Measurements from ENCODE around the gene SDHC. TPM values are rescaled to one million over a fixed set of nuclear protein-coding genes. Genes with fewer than 3 reads are reported as not detected.

SDHC gene
- 147 TPM for polyA plus RNA-seq (2013, experiment 1 of 2)
- polyA plus RNA-seq (2013, experiment 2 of 2): 150 TPM

GRCh38 chr1:161314201-161314981 is at the start of gene SDHC:
Gene SDHC (plus strand): TSS chr1:161314381. CDS start chr1:161314406, 25 bp downstream.
- peak within 1 kb of the TSS; percentile 96 for H3K9ac ChIP-seq (ENCODE audit: low read depth, low read length)
- peak within 1 kb of the TSS; percentile 96 for H3K4me3 ChIP-seq (ENCODE audit: low read length)
- no peaks in the 10 kb centered on the region for H3K9me3 ChIP-seq (ENCODE audit: insufficient read depth, low read depth, low read length)
- WGBS: under 1% methylated on average over 45 of the region's 45 CpGs
- H3K4me1 ChIP-seq (ENCODE audit: insufficient read depth, low read length): peaks cover 24% of the 10 kb centered on the region
- peak within 1 kb of the TSS; percentile 96 for H3K27ac ChIP-seq (ENCODE audit: low read depth, low read length)
- no peaks in the 10 kb centered on the region for H3K27me3 ChIP-seq (ENCODE audit: insufficient read depth, low read length)
- no peaks in the 10 kb centered on the region; the same call in 1 of the 2 replicates for H3K36me3 ChIP-seq (ENCODE audit: insufficient read depth, low read length)

- no peak overlapping the region for H3K27ac ChIP-seq (ENCODE audit: low read depth, low read length)
- 88% methylated on average over 5 of the region's 5 CpGs for WGBS
- H3K4me3 ChIP-seq (ENCODE audit: low read length): no peak overlapping the region
- H3K27me3 ChIP-seq (ENCODE audit: insufficient read depth, low read length): peaks cover 17% of the 10 kb centered on the region
- no peaks in the 10 kb centered on the region for H3K9me3 ChIP-seq (ENCODE audit: insufficient read depth, low read depth, low read length)
- peaks cover 21% of the 10 kb centered on the region for H3K4me1 ChIP-seq (ENCODE audit: insufficient read depth, low read length)
- no peak overlapping the region for H3K9ac ChIP-seq (ENCODE audit: low read depth, low read length)
- no peaks in the 10 kb centered on the region for H3K36me3 ChIP-seq (ENCODE audit: insufficient read depth, low read length)
These were observed 48.9 kb upstream of the SDHC start for GRCh38 chr1:161265305-161265704.

- Histone ChIP-seq H3K27me3 (ENCODE audit: insufficient read depth, low read length) (peaks cover 8% of the 10 kb centered on the region; the same call in 1 of the 2 replicates), H3K9ac (ENCODE audit: low read depth, low read length) (no peak overlapping the region), H3K4me3 (ENCODE audit: low read length) (no peak overlapping the region), H3K9me3 (ENCODE audit: insufficient read depth, low read depth, low read length) (no peaks in the 10 kb centered on the region), H3K27ac (ENCODE audit: low read depth, low read length) (no peak overlapping the region), H3K36me3 (ENCODE audit: insufficient read depth, low read length) (no peaks in the 10 kb centered on the region), H3K4me1 (ENCODE audit: insufficient read depth, low read length) (peaks cover 15% of the 10 kb centered on the region)
- 60% methylated on average over 2 of the region's 3 CpGs for WGBS
These were observed 48.0 kb upstream of the SDHC start for GRCh38 chr1:161266202-161266601.

GRCh38 chr1:161266836-161267235 is 47.3 kb upstream of the SDHC start:
- WGBS: 76% methylated on average over 1 of the region's 2 CpGs
- Histone ChIP-seq H3K27me3 (ENCODE audit: insufficient read depth, low read length) (peaks cover 1% of the 10 kb centered on the region; the same call in 1 of the 2 replicates), H3K36me3 (ENCODE audit: insufficient read depth, low read length) (no peaks in the 10 kb centered on the region), H3K9me3 (ENCODE audit: insufficient read depth, low read depth, low read length) (no peaks in the 10 kb centered on the region), H3K4me1 (ENCODE audit: insufficient read depth, low read length) (peaks cover 15% of the 10 kb centered on the region), H3K27ac (ENCODE audit: low read depth, low read length) (no peak overlapping the region), H3K4me3 (ENCODE audit: low read length) (no peak overlapping the region), H3K9ac (ENCODE audit: low read depth, low read length) (no peak overlapping the region)

- Histone ChIP-seq H3K4me3 (ENCODE audit: low read length) (no peak overlapping the region), H3K27ac (ENCODE audit: low read depth, low read length) (no peak overlapping the region), H3K4me1 (ENCODE audit: insufficient read depth, low read length) (peaks cover 15% of the 10 kb centered on the region), H3K36me3 (ENCODE audit: insufficient read depth, low read length) (no peaks in the 10 kb centered on the region), H3K9me3 (ENCODE audit: insufficient read depth, low read depth, low read length) (no peaks in the 10 kb centered on the region), H3K27me3 (ENCODE audit: insufficient read depth, low read length) (no peaks in the 10 kb centered on the region), H3K9ac (ENCODE audit: low read depth, low read length) (no peak overlapping the region)
- 83% methylated on average over 3 of the region's 3 CpGs for WGBS
These were observed 46.9 kb upstream of the SDHC start for GRCh38 chr1:161267321-161267720.

GRCh38 chr1:161273402-161273801 is 40.8 kb upstream of the SDHC start:
- no peaks in the 10 kb centered on the region for H3K9me3 ChIP-seq (ENCODE audit: insufficient read depth, low read depth, low read length)
- 78% methylated on average over 3 of the region's 3 CpGs for WGBS
- no peaks in the 10 kb centered on the region for H3K4me1 ChIP-seq (ENCODE audit: insufficient read depth, low read length)
- H3K36me3 ChIP-seq (ENCODE audit: insufficient read depth, low read length): no peaks in the 10 kb centered on the region
- H3K27ac ChIP-seq (ENCODE audit: low read depth, low read length): no peak overlapping the region
- peaks cover 5% of the 10 kb centered on the region; the same call in 1 of the 2 replicates for H3K27me3 ChIP-seq (ENCODE audit: insufficient read depth, low read length)
- H3K4me3 ChIP-seq (ENCODE audit: low read length): no peak overlapping the region
- H3K9ac ChIP-seq (ENCODE audit: low read depth, low read length): no peak overlapping the region

GRCh38 chr1:161274874-161275273 is 39.3 kb upstream of the SDHC start:
- Histone ChIP-seq H3K27me3 (ENCODE audit: insufficient read depth, low read length) (peaks cover 5% of the 10 kb centered on the region; the same call in 1 of the 2 replicates), H3K4me1 (ENCODE audit: insufficient read depth, low read length) (no peaks in the 10 kb centered on the region), H3K27ac (ENCODE audit: low read depth, low read length) (no peak overlapping the region), H3K4me3 (ENCODE audit: low read length) (no peak overlapping the region), H3K9ac (ENCODE audit: low read depth, low read length) (no peak overlapping the region), H3K9me3 (ENCODE audit: insufficient read depth, low read depth, low read length) (no peaks in the 10 kb centered on the region), H3K36me3 (ENCODE audit: insufficient read depth, low read length) (no peaks in the 10 kb centered on the region)
- 93% methylated on average over 3 of the region's 3 CpGs for WGBS

GRCh38 chr1:161282991-161283390 is 31.2 kb upstream of the SDHC start:
- peaks cover 6% of the 10 kb centered on the region; the same call in 1 of the 2 replicates for H3K4me1 ChIP-seq (ENCODE audit: insufficient read depth, low read length)
- H3K9ac ChIP-seq (ENCODE audit: low read depth, low read length): no peak overlapping the region
- no peaks in the 10 kb centered on the region for H3K9me3 ChIP-seq (ENCODE audit: insufficient read depth, low read depth, low read length)
- H3K27ac ChIP-seq (ENCODE audit: low read depth, low read length): no peak overlapping the region
- WGBS: 13% methylated on average over 1 of the region's 1 CpG
- peaks cover 4% of the 10 kb centered on the region; the same call in 1 of the 2 replicates for H3K27me3 ChIP-seq (ENCODE audit: insufficient read depth, low read length)
- H3K4me3 ChIP-seq (ENCODE audit: low read length): no peak overlapping the region
- no peaks in the 10 kb centered on the region for H3K36me3 ChIP-seq (ENCODE audit: insufficient read depth, low read length)

- no peak overlapping the region for H3K9ac ChIP-seq (ENCODE audit: low read depth, low read length)
- no peaks in the 10 kb centered on the region for H3K9me3 ChIP-seq (ENCODE audit: insufficient read depth, low read depth, low read length)
- H3K4me1 ChIP-seq (ENCODE audit: insufficient read depth, low read length): peaks cover 6% of the 10 kb centered on the region; the same call in 1 of the 2 replicates
- H3K27me3 ChIP-seq (ENCODE audit: insufficient read depth, low read length): peaks cover 4% of the 10 kb centered on the region; the same call in 1 of the 2 replicates
- H3K4me3 ChIP-seq (ENCODE audit: low read length): no peak overlapping the region
- WGBS: 86% methylated on average over 2 of the region's 2 CpGs
- H3K36me3 ChIP-seq (ENCODE audit: insufficient read depth, low read length): no peaks in the 10 kb centered on the region
- H3K27ac ChIP-seq (ENCODE audit: low read depth, low read length): no peak overlapping the region
These were observed 29.1 kb upstream of the SDHC start for GRCh38 chr1:161285113-161285512.

GRCh38 chr1:161285521-161285920 is 28.7 kb upstream of the SDHC start:
- Histone ChIP-seq H3K4me1 (ENCODE audit: insufficient read depth, low read length) (peaks cover 6% of the 10 kb centered on the region; the same call in 1 of the 2 replicates), H3K36me3 (ENCODE audit: insufficient read depth, low read length) (no peaks in the 10 kb centered on the region), H3K4me3 (ENCODE audit: low read length) (no peak overlapping the region), H3K9me3 (ENCODE audit: insufficient read depth, low read depth, low read length) (no peaks in the 10 kb centered on the region), H3K9ac (ENCODE audit: low read depth, low read length) (no peak overlapping the region), H3K27ac (ENCODE audit: low read depth, low read length) (no peak overlapping the region), H3K27me3 (ENCODE audit: insufficient read depth, low read length) (peaks cover 4% of the 10 kb centered on the region; the same call in 1 of the 2 replicates)
- 59% methylated on average over 5 of the region's 5 CpGs for WGBS

- no peak overlapping the region for H3K9ac ChIP-seq (ENCODE audit: low read depth, low read length)
- H3K36me3 ChIP-seq (ENCODE audit: insufficient read depth, low read length): no peaks in the 10 kb centered on the region
- H3K4me1 ChIP-seq (ENCODE audit: insufficient read depth, low read length): peaks cover 8% of the 10 kb centered on the region; the same call in 1 of the 2 replicates
- whole genome bisulfite sequencing: 100% methylated on average over 2 of the region's 3 CpGs
- H3K27me3 ChIP-seq (ENCODE audit: insufficient read depth, low read length): peaks cover 4% of the 10 kb centered on the region; the same call in 1 of the 2 replicates
- H3K4me3 ChIP-seq (ENCODE audit: low read length): no peak overlapping the region
- H3K27ac ChIP-seq (ENCODE audit: low read depth, low read length): no peak overlapping the region
- no peaks in the 10 kb centered on the region for H3K9me3 ChIP-seq (ENCODE audit: insufficient read depth, low read depth, low read length)
These were observed 26.6 kb upstream of the SDHC start for GRCh38 chr1:161287482-161288054.
